ENCODE results near the gene KCTD21. TPM values are rescaled to one million over a fixed set of nuclear protein-coding genes. Genes with fewer than 3 reads are reported as not detected.
A peak's percentile ranks its signal among the peaks of the same experiment; 100 is the strongest.

KCTD21 gene
- total RNA-seq, 1 experiment from 2014 or later: 1.8 TPM

GRCh38 chr11:78140392-78141077, 47.9 kb downstream of the KCTD21 start:
- Histone ChIP-seq H3K36me3 (ENCODE audit: insufficient read depth, low read length) (peaks cover 13% of the 10 kb centered on the region; the same call in 1 of the 2 replicates), H3K79me2 (ENCODE audit: low read length) (peaks cover 43% of the 10 kb centered on the region), H3K27ac (ENCODE audit: low read length) (no peak overlapping the region), H3K9me3 (ENCODE audit: low read length) (no peaks in the 10 kb centered on the region), H3K9ac (ENCODE audit: low read length) (peak overlapping the region; percentile 95; the same call in 1 of the 2 replicates), H3K27me3 (ENCODE audit: low read length) (no peaks in the 10 kb centered on the region), H3K9me2 (replicated peaks; ENCODE audit: insufficient read depth, low read length) (no peaks in the 10 kb centered on the region), H3K4me3 (ENCODE audit: low read length) (peak overlapping the region; percentile 90; the same call in 1 of the 2 replicates), H2AFZ (ENCODE audit: low read length) (no peak overlapping the region), H3K4me1 (ENCODE audit: low read length) (peaks cover 24% of the 10 kb centered on the region), H4K20me1 (ENCODE audit: insufficient read depth, low read depth, low read length) (no peaks in the 10 kb centered on the region), H3K4me2 (ENCODE audit: low read depth, low read length, poor library complexity, severe bottlenecking) (peak overlapping the region; percentile 95)
- no peak for DNase-seq

- no peaks in the 10 kb centered on the region for H3K9me2 ChIP-seq (replicated peaks; ENCODE audit: insufficient read depth, low read length)
- H3K9me3 ChIP-seq (ENCODE audit: low read length): no peaks in the 10 kb centered on the region
- peak within 1 kb of the TSS; percentile 94 for H2AFZ ChIP-seq (ENCODE audit: low read length)
- no peaks in the 10 kb centered on the region for H4K20me1 ChIP-seq (ENCODE audit: insufficient read depth, low read depth, low read length)
- no peaks in the 10 kb centered on the region for H3K27me3 ChIP-seq (ENCODE audit: low read length)
- H3K9ac ChIP-seq (ENCODE audit: low read length): peak within 1 kb of the TSS; percentile 95
- H3K4me3 ChIP-seq (ENCODE audit: low read length): peak within 1 kb of the TSS; percentile 90
- H3K36me3 ChIP-seq (ENCODE audit: insufficient read depth, low read length): peaks cover 13% of the 10 kb centered on the region; the same call in 1 of the 2 replicates
- peak within 1 kb of the TSS; percentile 95 for H3K4me2 ChIP-seq (ENCODE audit: low read depth, low read length, poor library complexity, severe bottlenecking)
- peak within 1 kb of the TSS; percentile 69 for H3K27ac ChIP-seq (ENCODE audit: low read length)
- peak; percentile 99 for DNase-seq
- H3K79me2 ChIP-seq (ENCODE audit: low read length): peaks cover 51% of the 10 kb centered on the region
- peaks cover 24% of the 10 kb centered on the region for H3K4me1 ChIP-seq (ENCODE audit: low read length)
Observed at GRCh38 chr11:78139422-78140391, 48.7 kb downstream of the KCTD21 start, which contains the start of gene ALG8. ALG8 (minus strand) TSS chr11:78139626; CDS start chr11:78139588, 38 bp downstream.

- Histone ChIP-seq H3K9ac (ENCODE audit: low read length) (peak overlapping the region; percentile 95), H3K27me3 (ENCODE audit: low read length) (no peaks in the 10 kb centered on the region), H3K36me3 (ENCODE audit: insufficient read depth, low read length) (peaks cover 13% of the 10 kb centered on the region; the same call in 1 of the 2 replicates), H3K4me3 (ENCODE audit: low read length) (peak overlapping the region; percentile 90), H3K4me2 (ENCODE audit: low read depth, low read length, poor library complexity, severe bottlenecking) (peak overlapping the region; percentile 95), H3K27ac (ENCODE audit: low read length) (peak overlapping the region; percentile 69), H3K9me2 (replicated peaks; ENCODE audit: insufficient read depth, low read length) (no peaks in the 10 kb centered on the region), H3K9me3 (ENCODE audit: low read length) (no peaks in the 10 kb centered on the region), H4K20me1 (ENCODE audit: insufficient read depth, low read depth, low read length) (no peaks in the 10 kb centered on the region), H3K79me2 (ENCODE audit: low read length) (peaks cover 58% of the 10 kb centered on the region), H3K4me1 (ENCODE audit: low read length) (peaks cover 24% of the 10 kb centered on the region), H2AFZ (ENCODE audit: low read length) (peak overlapping the region; percentile 61; the same call in 1 of the 2 replicates)
- DNase-seq: peak; percentile 85
Observed at GRCh38 chr11:78138694-78139421, 49.6 kb downstream of the KCTD21 start.

- H3K4me3 ChIP-seq (ENCODE audit: low read length): peak overlapping the region; percentile 90
Observed at GRCh38 chr11:78138291-78138690, 50.1 kb downstream of the KCTD21 start.

GRCh38 chr11:78132475-78132874, 56.0 kb downstream of the KCTD21 start:
- H4K20me1 ChIP-seq (ENCODE audit: insufficient read depth, low read depth, low read length): no peaks in the 10 kb centered on the region
- peaks cover 58% of the 10 kb centered on the region for H3K79me2 ChIP-seq (ENCODE audit: low read length)
- no peak overlapping the region for H3K4me3 ChIP-seq (ENCODE audit: low read length)
- DNase-seq: no peak
- H2AFZ ChIP-seq (ENCODE audit: low read length): no peak overlapping the region
- no peaks in the 10 kb centered on the region for H3K27me3 ChIP-seq (ENCODE audit: low read length)
- no peak overlapping the region for H3K27ac ChIP-seq (ENCODE audit: low read length)
- no peak overlapping the region for H3K9ac ChIP-seq (ENCODE audit: low read length)
- no peaks in the 10 kb centered on the region for H3K9me2 ChIP-seq (replicated peaks; ENCODE audit: insufficient read depth, low read length)
- H3K4me1 ChIP-seq (ENCODE audit: low read length): peaks cover under 1% of the 10 kb centered on the region; the same call in 1 of the 2 replicates
- H3K9me3 ChIP-seq (ENCODE audit: low read length): no peaks in the 10 kb centered on the region
- peaks cover 8% of the 10 kb centered on the region; the same call in 1 of the 2 replicates for H3K36me3 ChIP-seq (ENCODE audit: insufficient read depth, low read length)
- no peak overlapping the region for H3K4me2 ChIP-seq (ENCODE audit: low read depth, low read length, poor library complexity, severe bottlenecking)

More at GRCh38 chr11:78138291-78138690, 50.1 kb downstream of the KCTD21 start:
- Histone ChIP-seq H3K4me1 (ENCODE audit: low read length) (peaks cover 24% of the 10 kb centered on the region), H3K27me3 (ENCODE audit: low read length) (no peaks in the 10 kb centered on the region), H3K4me2 (ENCODE audit: low read depth, low read length, poor library complexity, severe bottlenecking) (peak overlapping the region; percentile 95), H3K9me3 (ENCODE audit: low read length) (no peaks in the 10 kb centered on the region), H2AFZ (ENCODE audit: low read length) (no peak overlapping the region), H3K9ac (ENCODE audit: low read length) (peak overlapping the region; percentile 95), H3K27ac (ENCODE audit: low read length) (no peak overlapping the region), H3K9me2 (replicated peaks; ENCODE audit: insufficient read depth, low read length) (no peaks in the 10 kb centered on the region), H3K36me3 (ENCODE audit: insufficient read depth, low read length) (peaks cover 13% of the 10 kb centered on the region; the same call in 1 of the 2 replicates), H3K79me2 (ENCODE audit: low read length) (peaks cover 61% of the 10 kb centered on the region), H4K20me1 (ENCODE audit: insufficient read depth, low read depth, low read length) (no peaks in the 10 kb centered on the region)
- no peak for DNase-seq

GRCh38 chr11:78131956-78132355, 56.5 kb downstream of the KCTD21 start:
- Histone ChIP-seq H3K79me2 (ENCODE audit: low read length) (peaks cover 53% of the 10 kb centered on the region), H3K9ac (ENCODE audit: low read length) (no peak overlapping the region), H3K27ac (ENCODE audit: low read length) (no peak overlapping the region), H4K20me1 (ENCODE audit: insufficient read depth, low read depth, low read length) (no peaks in the 10 kb centered on the region), H3K4me1 (ENCODE audit: low read length) (no peaks in the 10 kb centered on the region), H3K4me2 (ENCODE audit: low read depth, low read length, poor library complexity, severe bottlenecking) (no peak overlapping the region), H3K9me3 (ENCODE audit: low read length) (no peaks in the 10 kb centered on the region), H3K4me3 (ENCODE audit: low read length) (no peak overlapping the region), H3K9me2 (replicated peaks; ENCODE audit: insufficient read depth, low read length) (no peaks in the 10 kb centered on the region), H3K36me3 (ENCODE audit: insufficient read depth, low read length) (peaks cover 3% of the 10 kb centered on the region; the same call in 1 of the 2 replicates), H2AFZ (ENCODE audit: low read length) (no peak overlapping the region), H3K27me3 (ENCODE audit: low read length) (no peaks in the 10 kb centered on the region)
- DNase-seq: no peak

- no peak overlapping the region for H3K9ac ChIP-seq (ENCODE audit: low read length)
- peaks cover 8% of the 10 kb centered on the region for H3K36me3 ChIP-seq (ENCODE audit: insufficient read depth, low read length)
- no peaks in the 10 kb centered on the region for H3K27me3 ChIP-seq (ENCODE audit: low read length)
- no peaks in the 10 kb centered on the region for H3K4me1 ChIP-seq (ENCODE audit: low read length)
- H3K79me2 ChIP-seq (ENCODE audit: low read length): peaks cover 26% of the 10 kb centered on the region
- no peaks in the 10 kb centered on the region for H3K9me2 ChIP-seq (replicated peaks; ENCODE audit: insufficient read depth, low read length)
- no peak for DNase-seq
- H2AFZ ChIP-seq (ENCODE audit: low read length): no peak overlapping the region
- no peak overlapping the region for H3K27ac ChIP-seq (ENCODE audit: low read length)
- no peaks in the 10 kb centered on the region for H3K9me3 ChIP-seq (ENCODE audit: low read length)
- H3K4me2 ChIP-seq (ENCODE audit: low read depth, low read length, poor library complexity, severe bottlenecking): no peak overlapping the region
- H4K20me1 ChIP-seq (ENCODE audit: insufficient read depth, low read depth, low read length): no peaks in the 10 kb centered on the region
- H3K4me3 ChIP-seq (ENCODE audit: low read length): no peak overlapping the region
Observed at GRCh38 chr11:78127403-78127802, 61.0 kb downstream of the KCTD21 start.
